Measurements from ENCODE around the gene PLA2G4A.

GRCh38 chr1:187027253-187027652 lies 198.5 kb downstream of the PLA2G4A start:
- TF ChIP-seq CTCF (IDR thresholded peaks at IDR 0.05) = no peak
- TF ChIP-seq EP300 (IDR thresholded peaks at IDR 0.05) = no peak
